Endothelial cell of umbilical vein (primary cell): ENCODE data around the gene SLC22A3. TPM values are rescaled to one million over a fixed set of nuclear protein-coding genes. Genes with fewer than 3 reads are reported as not detected.

Experiments used
- BruUV-seq: library from RNA; stranded (reverse); fragments of 400-500 nt; replicated peaks from 2 replicates; lab custom pipeline; 2021; lab: Mats Ljungman, UMichigan
- CTCF ChIA-PET: fragments of 300-600, 350-600 bp; sonication (Branson Sonifier 250); formaldehyde crosslinking; loops from one replicate; lab custom pipeline; 2021; ENCODE audit warnings: antibody characterized with exemption, inconsistent platforms; lab: Charles Lee
- POLR2A ChIA-PET: fragments of 300-600, 350-600 bp; sonication (Branson Sonifier 250); formaldehyde crosslinking; loops from one replicate; lab custom pipeline; 2021; ENCODE audit warnings: antibody characterized with exemption, inconsistent platforms; lab: Charles Lee
- DNase-seq: peaks from one replicate; pipeline ENCODE4 v3.0.0-alpha.2; 2011; ENCODE audit warnings: low read depth, low spot score
- FAIRE-seq: peaks from 2 replicates; lab custom pipeline; 2011; peaks lifted over from hg19 to GRCh38; lab: Jason Lieb, UNC
- H2AFZ ChIP-seq: 2 replicates; pipeline ENCODE4 v1.6.0; 2012; ENCODE audit warnings: low read depth, low read length, control low read depth, inconsistent platforms
- H3K27ac ChIP-seq: 2 replicates; pipeline ENCODE4 v1.5.1; 2011; ENCODE audit warnings: low read depth, mild to moderate bottlenecking, control low read depth, low read length, moderate library complexity; ENCODE audit not compliant: insufficient read depth
- H3K27me3 ChIP-seq, 2 experiments: 2 replicates each; pipeline versions ENCODE4 v1.6.0 to v1.6.1; 2011; ENCODE audit warnings: low read length in 2 of 2, mixed read lengths in 1 of 2; ENCODE audit not compliant: control insufficient read depth in 2 of 2, insufficient read depth in 2 of 2
- H3K36me3 ChIP-seq, 2 experiments: 2 replicates in 1 of 2; 3 replicates in 1 of 2; pipeline ENCODE4 v1.5.1; 2011; ENCODE audit warnings: low read length in 2 of 2, mild to moderate bottlenecking in 1 of 2, moderate library complexity in 1 of 2; ENCODE audit not compliant: control insufficient read depth in 2 of 2, insufficient read depth in 2 of 2; ENCODE audit errors: extremely low read depth in 1 of 2
- H3K4me1 ChIP-seq: 3 replicates; pipeline ENCODE4 v1.5.1; 2011; ENCODE audit warnings: mild to moderate bottlenecking, low read length; ENCODE audit not compliant: control insufficient read depth, insufficient read depth; ENCODE audit errors: extremely low read depth
- H3K4me2 ChIP-seq: 2 replicates; pipeline ENCODE4 v1.6.1; 2011; ENCODE audit warnings: low read length, control low read depth, mixed read lengths; ENCODE audit not compliant: insufficient read depth
- H3K4me3 ChIP-seq, 3 experiments: fragments of 200-600 bp in 1 of 3; sonication (generic), shearing (Covaris generic) in 1 of 3; replicated peaks in 1 of 3; 2 replicates each; pipeline ENCODE4 v1.5.1; 2011 to 2016; ENCODE audit warnings: control low read depth in 3 of 3, low read length in 3 of 3, mild to moderate bottlenecking in 2 of 3, inconsistent platforms in 1 of 3, low read depth in 1 of 3, moderate library complexity in 1 of 3; ENCODE audit not compliant: insufficient read depth in 1 of 3
- H3K79me2 ChIP-seq: 2 replicates; pipeline ENCODE4 v1.6.0; 2012; ENCODE audit warnings: low read length, inconsistent platforms; ENCODE audit not compliant: control insufficient read depth, insufficient read depth
- H3K9ac ChIP-seq: replicated peaks from 2 replicates; pipeline ENCODE3; 2011; ENCODE audit warnings: low read length, control low read depth; ENCODE audit not compliant: insufficient read depth; ENCODE audit errors: extremely low read depth
- H3K9me1 ChIP-seq: replicated peaks from 3 replicates; pipeline ENCODE4 v1.6.0; 2011; ENCODE audit warnings: mild to moderate bottlenecking, low read length; ENCODE audit not compliant: control insufficient read depth, insufficient read depth; ENCODE audit errors: extremely low read depth
- H3K9me3 ChIP-seq: replicated peaks from 2 replicates; pipeline ENCODE4 v1.5.1; 2012; ENCODE audit warnings: low read length, inconsistent platforms; ENCODE audit not compliant: control insufficient read depth, insufficient read depth
- H4K20me1 ChIP-seq: replicated peaks from 2 replicates; pipeline ENCODE3; 2011; ENCODE audit warnings: mild to moderate bottlenecking, low read length; ENCODE audit not compliant: control insufficient read depth, insufficient read depth; ENCODE audit errors: extremely low read depth
- EZH2 ChIP-seq: IDR thresholded peaks from 2 replicates; pipeline ENCODE4 v1.6.1; 2012; ENCODE audit warnings: borderline replicate concordance, low read depth, mild to moderate bottlenecking, moderate library complexity, low read length, inconsistent platforms; ENCODE audit not compliant: severe bottlenecking
- FOS ChIP-seq: IDR thresholded peaks from 2 replicates; pipeline ENCODE4 v1.6.1; 2011; ENCODE audit warnings: mild to moderate bottlenecking, low read length, moderate library complexity, borderline replicate concordance; ENCODE audit not compliant: insufficient read depth
- GATA2 ChIP-seq: IDR thresholded peaks from 2 replicates; pipeline ENCODE4 v1.7.0; 2011; ENCODE audit warnings: low read depth, mild to moderate bottlenecking, moderate library complexity, mixed read lengths, low read length; ENCODE audit not compliant: insufficient read length, insufficient read depth
- JUN ChIP-seq: IDR thresholded peaks from 2 replicates; pipeline ENCODE4 v1.6.1; 2011; ENCODE audit warnings: borderline replicate concordance, low read depth; ENCODE audit not compliant: insufficient read length, insufficient read depth
- MYC ChIP-seq: IDR thresholded peaks from one replicate; pipeline ENCODE4 v1.6.1; 2011; ENCODE audit warnings: mild to moderate bottlenecking, low read depth, low read length
- POLR2A ChIP-seq: IDR thresholded peaks from 2 replicates; pipeline ENCODE4 v1.6.1; 2012; ENCODE audit warnings: low read depth, mild to moderate bottlenecking, control low read depth, low read length
- POLR2AphosphoS5 ChIP-seq: IDR thresholded peaks from 2 replicates; pipeline ENCODE4 v1.6.1; 2012; ENCODE audit warnings: low read depth, mild to moderate bottlenecking, control low read depth, low read length, moderate library complexity; ENCODE audit not compliant: insufficient read depth
- dilution Hi-C: fragments of 300-500 bp; cut with MboI; formaldehyde crosslinking; loops from one replicate; pipeline ENCODE4 v1.15.0; 2019; ENCODE audit warnings: low sequenced_read_pairs; ENCODE audit not compliant: extremely low pct_ligation_motif_present
- intact Hi-C: fragments of 100-400 bp; cut with micrococcal nuclease; formaldehyde crosslinking; loops from one replicate; pipeline ENCODE4 v1.10.0; 2022
- polyA plus RNA-seq, 4 experiments: library from polyadenylated mRNA; depleted of rRNA in 3 of 4; stranded (reverse) in 3 of 4; unstranded in 1 of 4; fragments of >200 nt; gene quantifications; 2 replicates each; pipeline versions ENCODE4 v1.2.1 to v1.2.3, GENCODE V29; 2011 to 2012; ENCODE audit warnings: missing spikeins in 1 of 4
- total RNA-seq: library from RNA; stranded (reverse); gene quantifications from 2 replicates; pipeline ENCODE4 v1.2.3, GENCODE V29; 2021
- TF ChIP-seq, protein P1 (sequence below): IDR thresholded peaks from 2 replicates; pipeline ENCODE4 v1.6.1; 2011; ENCODE audit not compliant: insufficient read depth, insufficient read length
- TF ChIP-seq, protein P2 (sequence below), 2 donors: IDR thresholded peaks; 1 replicate in 1 of 2; 2 replicates in 1 of 2; pipeline ENCODE4 v1.5.1; 2011; ENCODE audit warnings: low read length in 2 of 2, mild to moderate bottlenecking in 2 of 2, moderate library complexity in 2 of 2, control low read depth in 1 of 2, inconsistent platforms in 1 of 2, low read depth in 1 of 2; ENCODE audit not compliant: insufficient read depth in 1 of 2; ENCODE audit errors: extremely low read depth in 1 of 2

SLC22A3 gene
- total and polyA plus RNA-seq, 2 donors (not counting 3 experiments of a cell fraction or from before 2014, with no cell fraction given) = not detected

DNA sequence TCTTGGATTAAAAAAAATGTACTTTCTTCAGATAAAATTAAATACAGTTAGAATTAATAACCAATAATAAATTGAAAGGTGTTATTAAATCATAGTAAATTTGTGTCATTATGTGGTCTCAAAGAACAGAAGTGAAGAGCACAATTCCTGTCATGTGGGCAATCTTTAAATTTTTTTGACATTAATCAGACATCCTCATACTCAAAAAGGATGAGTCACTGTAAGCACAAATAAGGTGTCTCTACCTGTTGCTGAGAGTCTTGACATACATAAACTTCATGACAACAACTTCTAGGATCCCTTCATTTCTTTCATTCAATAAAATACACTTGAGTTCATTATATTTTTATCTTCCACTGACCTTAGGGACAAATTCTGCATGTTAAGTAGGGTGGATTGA, 76.1 kb downstream of the SLC22A3 start:
- Histone ChIP-seq H3K27me3 (no peaks in the 10 kb centered on the region), H2AFZ (no peak overlapping the region), H3K4me3 (no peak overlapping the region), H3K27ac (no peak overlapping the region), H3K4me1 (no peaks in the 10 kb centered on the region), H4K20me1 (no peaks in the 10 kb centered on the region), H3K79me2 (no peaks in the 10 kb centered on the region), H3K9me1 (no peaks in the 10 kb centered on the region), H3K36me3 (no peaks in the 10 kb centered on the region), H3K4me2 (no peak overlapping the region), H3K9me3 (peaks cover 4% of the 10 kb centered on the region), H3K9ac (no peak overlapping the region)
- TF ChIP-seq JUN (no peak), MYC (no peak), GATA2 (no peak), POLR2A (no peak), FOS (no peak), EZH2 (no peak), POLR2AphosphoS5 (no peak)
- TF ChIP-seq, protein P1, sequence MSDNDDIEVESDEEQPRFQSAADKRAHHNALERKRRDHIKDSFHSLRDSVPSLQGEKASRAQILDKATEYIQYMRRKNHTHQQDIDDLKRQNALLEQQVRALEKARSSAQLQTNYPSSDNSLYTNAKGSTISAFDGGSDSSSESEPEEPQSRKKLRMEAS = no peak
- TF ChIP-seq, protein P2, sequence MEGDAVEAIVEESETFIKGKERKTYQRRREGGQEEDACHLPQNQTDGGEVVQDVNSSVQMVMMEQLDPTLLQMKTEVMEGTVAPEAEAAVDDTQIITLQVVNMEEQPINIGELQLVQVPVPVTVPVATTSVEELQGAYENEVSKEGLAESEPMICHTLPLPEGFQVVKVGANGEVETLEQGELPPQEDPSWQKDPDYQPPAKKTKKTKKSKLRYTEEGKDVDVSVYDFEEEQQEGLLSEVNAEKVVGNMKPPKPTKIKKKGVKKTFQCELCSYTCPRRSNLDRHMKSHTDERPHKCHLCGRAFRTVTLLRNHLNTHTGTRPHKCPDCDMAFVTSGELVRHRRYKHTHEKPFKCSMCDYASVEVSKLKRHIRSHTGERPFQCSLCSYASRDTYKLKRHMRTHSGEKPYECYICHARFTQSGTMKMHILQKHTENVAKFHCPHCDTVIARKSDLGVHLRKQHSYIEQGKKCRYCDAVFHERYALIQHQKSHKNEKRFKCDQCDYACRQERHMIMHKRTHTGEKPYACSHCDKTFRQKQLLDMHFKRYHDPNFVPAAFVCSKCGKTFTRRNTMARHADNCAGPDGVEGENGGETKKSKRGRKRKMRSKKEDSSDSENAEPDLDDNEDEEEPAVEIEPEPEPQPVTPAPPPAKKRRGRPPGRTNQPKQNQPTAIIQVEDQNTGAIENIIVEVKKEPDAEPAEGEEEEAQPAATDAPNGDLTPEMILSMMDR (IDR thresholded peaks at IDR 0.05; ENCODE audit: extremely low read depth in 1 of 2, insufficient read depth in 1 of 2, low read depth in 1 of 2, low read length in 2 of 2) = no peak
- ChIA-PET CTCF (no interaction called here), POLR2A (no interaction called here)
- BruUV-seq = no TSS peak
- FAIRE-seq (no peak), DNase-seq (no peak)
- intact Hi-C loops = no loop called here
- dilution Hi-C loops = no loop called here
